Smooth muscle cell (in vitro differentiated cells): ENCODE results near the gene PRKAR2B. TPM values are rescaled to one million over a fixed set of nuclear protein-coding genes. Genes with fewer than 3 reads are reported as not detected.
"Not testable (repeated sequence)": the region's sequence is repeated elsewhere in the genome, so short reads cannot be mapped to it uniquely, and the experiment has no call there.

Experiments
- DNase-seq: peaks from one replicate; lab custom pipeline; 2025; ENCODE audit not compliant: unreplicated experiment; lab: John Stamatoyannopoulos, UW
- H2AFZ ChIP-seq: fragments of 200-600 bp; sonication (generic); 2 replicates; pipeline ENCODE4 v1.6.0; 2016; ENCODE audit warnings: antibody characterized with exemption, low read depth, mild to moderate bottlenecking
- H3F3A ChIP-seq: fragments of 200-600 bp; sonication (generic); 2 replicates; pipeline ENCODE4 v1.6.0; 2017; ENCODE audit warnings: antibody characterized with exemption, low read depth
- H3K27ac ChIP-seq: fragments of 200-600 bp; sonication (generic); 2 replicates; pipeline ENCODE4 v1.5.1; 2016; ENCODE audit warnings: low read depth, mild to moderate bottlenecking
- H3K27me3 ChIP-seq: fragments of 200-600 bp; sonication (generic); 2 replicates; pipeline ENCODE4 v1.6.1; 2016; ENCODE audit warnings: low read depth, mild to moderate bottlenecking
- H3K36me3 ChIP-seq: fragments of 200-600 bp; sonication (generic); 2 replicates; pipeline ENCODE4 v1.5.1; 2016; ENCODE audit warnings: low read depth
- H3K4me1 ChIP-seq: fragments of 200-600 bp; sonication (generic); 2 replicates; pipeline ENCODE4 v1.5.1; 2016; ENCODE audit warnings: low read depth
- H3K4me2 ChIP-seq: fragments of 200-600 bp; sonication (generic); 2 replicates; pipeline ENCODE4 v1.6.0; 2016; ENCODE audit warnings: mild to moderate bottlenecking
- H3K4me3 ChIP-seq: fragments of 200-600 bp; sonication (generic); 2 replicates; pipeline ENCODE4 v1.5.1; 2016; ENCODE audit warnings: mild to moderate bottlenecking
- H3K79me2 ChIP-seq: fragments of 200-600 bp; sonication (generic); 2 replicates; pipeline ENCODE4 v1.6.0; 2016; ENCODE audit warnings: low read depth, mild to moderate bottlenecking
- H3K9ac ChIP-seq: fragments of 200-600 bp; sonication (generic); 2 replicates; pipeline ENCODE4 v1.6.0; 2016; ENCODE audit warnings: low read depth
- H3K9me3 ChIP-seq: fragments of 200-600 bp; sonication (generic); replicated peaks from 2 replicates; pipeline ENCODE4 v1.5.1; 2016; ENCODE audit warnings: low read depth
- H4K20me1 ChIP-seq: fragments of 200-600 bp; sonication (generic); 2 replicates; pipeline ENCODE4 v1.6.0; 2016; ENCODE audit warnings: low read depth
- CTCF ChIP-seq: fragments of 200-600 bp; sonication (generic); IDR thresholded peaks from 2 replicates; pipeline ENCODE4 v1.5.1; 2017; ENCODE audit warnings: borderline replicate concordance, mild to moderate bottlenecking, antibody characterized with exemption; ENCODE audit not compliant: insufficient read depth, poor library complexity, severe bottlenecking
- WGBS: methylation state at CpG from one replicate; pipeline ENCODE4 v1.1.7; 2016; ENCODE audit warnings: low lambda C conversion rate; 5-methylcytosine and 5-hydroxymethylcytosine counted together
- polyA plus RNA-seq: library from polyadenylated mRNA; unstranded; fragments of >200 nt; fragmentation: Nextera tagmentation; extraction: Ambion mirVana; gene quantifications from 2 replicates; pipeline ENCODE4 v1.2.1, GENCODE V29; 2016
- total RNA-seq: library from RNA; depleted of rRNA; stranded (reverse); fragments of >200 nt; gene quantifications from 2 replicates; pipeline ENCODE4 v1.2.3, GENCODE V29; 2014

PRKAR2B gene
- total and polyA plus RNA-seq, 2 experiments from 2014 or later, result 3.4 to 3.5 TPM

- Histone ChIP-seq H3K9ac (no peak overlapping the region), H3K4me3 (no peak overlapping the region), H3K79me2 (no peaks in the 10 kb centered on the region), H3F3A (no peaks in the 10 kb centered on the region), H3K9me3 (no peaks in the 10 kb centered on the region), H3K4me1 (no peaks in the 10 kb centered on the region), H3K4me2 (no peak overlapping the region), H3K36me3 (no peaks in the 10 kb centered on the region), H2AFZ (no peak overlapping the region), H3K27ac (no peak overlapping the region), H3K27me3 (no peaks in the 10 kb centered on the region), H4K20me1 (no peaks in the 10 kb centered on the region)
- no peak for DNase-seq
- 48% methylated on average over 6 of the region's 6 CpGs for WGBS
- no peak for TF ChIP-seq CTCF
These were observed 86.1 kb downstream of the PRKAR2B start for GRCh38 chr7:107130487-107131220.

GRCh38 chr7:107133396-107133795, 88.9 kb downstream of the PRKAR2B start:
- TF ChIP-seq CTCF, result no peak

GRCh38 chr7:107138696-107139420, 94.4 kb downstream of the PRKAR2B start:
- Histone ChIP-seq H3K27me3 (no peaks in the 10 kb centered on the region), H3K9ac (no peak overlapping the region), H3F3A (no peaks in the 10 kb centered on the region), H3K9me3 (no peaks in the 10 kb centered on the region), H4K20me1 (no peaks in the 10 kb centered on the region), H3K27ac (no peak overlapping the region), H3K4me3 (no peak overlapping the region), H3K4me2 (peak overlapping the region; percentile 32), H2AFZ (no peak overlapping the region), H3K36me3 (no peaks in the 10 kb centered on the region), H3K4me1 (peaks cover 7% of the 10 kb centered on the region), H3K79me2 (no peaks in the 10 kb centered on the region)
- WGBS, result 85% methylated on average over 7 of the region's 7 CpGs
- no peak for TF ChIP-seq CTCF
- no peak for DNase-seq

More at GRCh38 chr7:107133396-107133795, 88.9 kb downstream of the PRKAR2B start:
- 91% methylated on average over 2 of the region's 2 CpGs for WGBS
- Histone ChIP-seq H2AFZ (no peak overlapping the region), H3K9ac (no peak overlapping the region), H3K4me3 (no peak overlapping the region), H3K4me1 (no peaks in the 10 kb centered on the region), H4K20me1 (no peaks in the 10 kb centered on the region), H3K79me2 (no peaks in the 10 kb centered on the region), H3K36me3 (no peaks in the 10 kb centered on the region), H3F3A (no peaks in the 10 kb centered on the region), H3K27me3 (no peaks in the 10 kb centered on the region), H3K27ac (no peak overlapping the region), H3K4me2 (no peak overlapping the region), H3K9me3 (no peaks in the 10 kb centered on the region)
- no peak for DNase-seq

- not testable (repeated sequence) for DNase-seq
- WGBS, result 78% methylated on average over 5 of the region's 5 CpGs
These were observed 99.4 kb downstream of the PRKAR2B start for GRCh38 chr7:107143875-107144274.

More at GRCh38 chr7:107143875-107144274, 99.4 kb downstream of the PRKAR2B start:
- not testable (repeated sequence) for H3K9ac ChIP-seq, H3K4me3 ChIP-seq, H3K4me1 ChIP-seq, H3K27ac ChIP-seq, H4K20me1 ChIP-seq, H3K79me2 ChIP-seq, H3K27me3 ChIP-seq, H3F3A ChIP-seq, H3K36me3 ChIP-seq, H3K9me3 ChIP-seq, H3K4me2 ChIP-seq, H2AFZ ChIP-seq
